OCI-LY7 (cell line): ENCODE measurements around the gene TAAR8. TPM values are rescaled to one million over a fixed set of nuclear protein-coding genes. Genes with fewer than 3 reads are reported as not detected.

Experiments
- BruUV-seq: library from RNA; stranded (reverse); fragments of 400-500 nt; replicated peaks from 2 replicates; lab custom pipeline; 2021; lab: Mats Ljungman, UMichigan
- CTCF ChIA-PET: fragments of 300-600 bp; sonication (Branson Sonifier 250); formaldehyde crosslinking; loops from one replicate; lab custom pipeline; 2022; ENCODE audit warnings: antibody characterized with exemption; ENCODE audit not compliant: unreplicated experiment; lab: Charles Lee
- POLR2A ChIA-PET: fragments of 300-600 bp; sonication (Branson Sonifier 250); formaldehyde crosslinking; loops from one replicate; lab custom pipeline; 2022; ENCODE audit warnings: antibody characterized with exemption; lab: Charles Lee
- DNase-seq: peaks from one replicate; pipeline ENCODE4 v3.0.0-alpha.2; 2015; ENCODE audit warnings: low spot score
- H2AFZ ChIP-seq: fragments of 200-600 bp; sonication (generic), shearing (Covaris generic); 2 replicates; pipeline ENCODE4 v1.6.1; 2014; ENCODE audit warnings: mild to moderate bottlenecking, antibody characterized with exemption, low read length, moderate library complexity
- H3K27ac ChIP-seq: fragments of 200-600 bp; sonication (generic); 2 replicates; pipeline ENCODE4 v1.5.1; 2014; ENCODE audit warnings: mixed run types, low read depth, mild to moderate bottlenecking, moderate library complexity, low read length, inconsistent platforms; ENCODE audit not compliant: poor library complexity, severe bottlenecking
- H3K36me3 ChIP-seq: fragments of 200-600 bp; sonication (generic); 2 replicates; pipeline ENCODE4 v1.6.1; 2014; ENCODE audit warnings: mild to moderate bottlenecking, antibody characterized with exemption, low read length, moderate library complexity, mixed read lengths; ENCODE audit not compliant: insufficient read depth
- H3K4me1 ChIP-seq: fragments of 200-600 bp; sonication (generic); 2 replicates; pipeline ENCODE4 v1.5.1; 2014; ENCODE audit warnings: mild to moderate bottlenecking, low read length; ENCODE audit not compliant: insufficient read depth, poor library complexity, severe bottlenecking
- H3K4me2 ChIP-seq: fragments of 200-600 bp; sonication (generic); 2 replicates; pipeline ENCODE4 v1.6.1; 2014; ENCODE audit warnings: mild to moderate bottlenecking, low read length
- H3K4me3 ChIP-seq: fragments of 200-600 bp; sonication (generic); 2 replicates; pipeline ENCODE4 v1.5.1; 2014; ENCODE audit warnings: mild to moderate bottlenecking, low read depth, low read length; ENCODE audit not compliant: poor library complexity, severe bottlenecking
- H3K79me2 ChIP-seq: fragments of 200-600 bp; sonication (generic); 2 replicates; pipeline ENCODE4 v1.6.1; 2016; ENCODE audit warnings: low read depth, mild to moderate bottlenecking, low read length, moderate library complexity, mixed read lengths; ENCODE audit not compliant: insufficient read depth
- H3K9me2 ChIP-seq: fragments of 200-600 bp; sonication (generic); 2 replicates; pipeline ENCODE4 v1.6.1; 2016; ENCODE audit warnings: mild to moderate bottlenecking, low read length, mixed read lengths; ENCODE audit not compliant: insufficient read depth
- H3K9me3 ChIP-seq: fragments of 200-600 bp; sonication (generic); 2 replicates; pipeline ENCODE4 v1.6.1; 2014; ENCODE audit warnings: mild to moderate bottlenecking, mixed run types, low read length, mixed read lengths
- H4K20me1 ChIP-seq: fragments of 200-600 bp; sonication (generic); 2 replicates; pipeline ENCODE4 v1.6.1; 2014; ENCODE audit warnings: mild to moderate bottlenecking, antibody characterized with exemption, low read length, moderate library complexity, mixed read lengths; ENCODE audit not compliant: insufficient read depth
- EZH2phosphoT487 ChIP-seq: fragments of 200-600 bp; sonication (generic); IDR thresholded peaks from 2 replicates; pipeline ENCODE4 v1.6.1; 2018; ENCODE audit warnings: low read depth, borderline replicate concordance, mild to moderate bottlenecking, mixed run types, antibody characterized with exemption, low read length, moderate library complexity, mixed read lengths
- intact Hi-C: fragments of 100-400 bp; cut with micrococcal nuclease; formaldehyde crosslinking; loops from one replicate; pipeline ENCODE4 v1.10.0; 2022; ENCODE audit not compliant: unreplicated experiment
- total RNA-seq, 2 experiments: library from RNA; depleted of rRNA in 1 of 2; stranded (reverse); fragments of >200 nt in 1 of 2; shearing (Covaris generic) in 1 of 2; gene quantifications; 2 replicates each; pipeline ENCODE4 v1.2.3, GENCODE V29; 2014 to 2022
- TF ChIP-seq, protein P1 (sequence below): fragments of 200-600 bp; sonication (generic); conservative IDR thresholded peaks from 2 replicates; pipeline ENCODE4 v1.5.1; 2014; ENCODE audit warnings: mild to moderate bottlenecking, antibody characterized with exemption, low read length, moderate library complexity, mixed read lengths

Gene TAAR8
- total RNA-seq, 2 experiments from 2014 or later = not detected

DNA sequence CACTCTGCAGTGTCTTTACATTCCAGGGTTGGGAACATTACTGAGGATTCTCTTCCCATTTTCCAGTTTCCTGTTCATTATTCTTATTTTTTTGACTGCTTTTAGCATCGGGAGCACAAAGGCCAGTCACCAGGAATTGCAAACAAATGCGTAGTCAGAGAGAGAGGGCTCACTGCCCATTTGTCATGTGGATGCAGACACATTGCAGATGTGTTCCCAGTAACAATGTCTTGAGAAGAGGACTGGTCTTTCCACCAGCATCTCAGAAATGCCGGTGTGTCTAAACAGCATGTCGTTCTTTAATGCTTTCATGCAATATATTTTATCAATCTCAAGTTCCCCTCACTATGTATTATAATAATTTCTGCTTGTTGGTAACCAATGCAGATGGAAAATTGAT, 16.7 kb downstream of the TAAR8 start:
- no peak for TF ChIP-seq EZH2phosphoT487
- TF ChIP-seq, protein P1, sequence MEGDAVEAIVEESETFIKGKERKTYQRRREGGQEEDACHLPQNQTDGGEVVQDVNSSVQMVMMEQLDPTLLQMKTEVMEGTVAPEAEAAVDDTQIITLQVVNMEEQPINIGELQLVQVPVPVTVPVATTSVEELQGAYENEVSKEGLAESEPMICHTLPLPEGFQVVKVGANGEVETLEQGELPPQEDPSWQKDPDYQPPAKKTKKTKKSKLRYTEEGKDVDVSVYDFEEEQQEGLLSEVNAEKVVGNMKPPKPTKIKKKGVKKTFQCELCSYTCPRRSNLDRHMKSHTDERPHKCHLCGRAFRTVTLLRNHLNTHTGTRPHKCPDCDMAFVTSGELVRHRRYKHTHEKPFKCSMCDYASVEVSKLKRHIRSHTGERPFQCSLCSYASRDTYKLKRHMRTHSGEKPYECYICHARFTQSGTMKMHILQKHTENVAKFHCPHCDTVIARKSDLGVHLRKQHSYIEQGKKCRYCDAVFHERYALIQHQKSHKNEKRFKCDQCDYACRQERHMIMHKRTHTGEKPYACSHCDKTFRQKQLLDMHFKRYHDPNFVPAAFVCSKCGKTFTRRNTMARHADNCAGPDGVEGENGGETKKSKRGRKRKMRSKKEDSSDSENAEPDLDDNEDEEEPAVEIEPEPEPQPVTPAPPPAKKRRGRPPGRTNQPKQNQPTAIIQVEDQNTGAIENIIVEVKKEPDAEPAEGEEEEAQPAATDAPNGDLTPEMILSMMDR = no peak
- H3K79me2 ChIP-seq = no peaks in the 10 kb centered on the region
- H3K9me3 ChIP-seq = no peaks in the 10 kb centered on the region
- no peaks in the 10 kb centered on the region for H3K36me3 ChIP-seq
- BruUV-seq = no TSS peak
- intact Hi-C loops = no loop called here
- H2AFZ ChIP-seq = no peak overlapping the region
- DNase-seq = no peak
- H3K9me2 ChIP-seq = no peaks in the 10 kb centered on the region
- H4K20me1 ChIP-seq = no peaks in the 10 kb centered on the region
- no peaks in the 10 kb centered on the region for H3K4me1 ChIP-seq
- POLR2A ChIA-PET = no interaction called here
- H3K27ac ChIP-seq = no peak overlapping the region
- H3K4me2 ChIP-seq = no peak overlapping the region
- H3K4me3 ChIP-seq = no peak overlapping the region
- CTCF ChIA-PET = no interaction called here

DNA sequence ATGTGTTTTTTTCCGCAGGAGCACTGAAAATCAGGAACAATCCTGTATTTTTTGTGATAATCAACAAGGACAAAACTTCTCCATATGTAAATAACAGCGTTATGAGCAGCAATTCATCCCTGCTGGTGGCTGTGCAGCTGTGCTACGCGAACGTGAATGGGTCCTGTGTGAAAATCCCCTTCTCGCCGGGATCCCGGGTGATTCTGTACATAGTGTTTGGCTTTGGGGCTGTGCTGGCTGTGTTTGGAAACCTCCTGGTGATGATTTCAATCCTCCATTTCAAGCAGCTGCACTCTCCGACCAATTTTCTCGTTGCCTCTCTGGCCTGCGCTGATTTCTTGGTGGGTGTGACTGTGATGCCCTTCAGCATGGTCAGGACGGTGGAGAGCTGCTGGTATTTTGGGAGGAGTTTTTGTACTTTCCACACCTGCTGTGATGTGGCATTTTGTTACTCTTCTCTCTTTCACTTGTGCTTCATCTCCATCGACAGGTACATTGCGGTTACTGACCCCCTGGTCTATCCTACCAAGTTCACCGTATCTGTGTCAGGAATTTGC, 17.8 kb downstream of the TAAR8 start, which contains the start of gene TAAR6:
Gene TAAR6 (plus strand): TSS at position 102 of the 557 bp plus-strand sequence. CDS start 0 bp downstream, at position 102.
- ChIA-PET CTCF (no interaction called here), POLR2A (no interaction called here)
- H3K4me1 ChIP-seq = no peaks in the 10 kb centered on the region
- H3K27ac ChIP-seq = no peak within 1 kb of the TSS
- no peak within 1 kb of the TSS for H3K4me3 ChIP-seq
- intact Hi-C loops = no loop called here
- no peaks in the 10 kb centered on the region for H3K9me3 ChIP-seq
- TF ChIP-seq, protein P1 = no peak
- no peak for TF ChIP-seq EZH2phosphoT487
- no peaks in the 10 kb centered on the region for H4K20me1 ChIP-seq
- H3K4me2 ChIP-seq = no peak within 1 kb of the TSS
- no TSS peak for BruUV-seq
- no peaks in the 10 kb centered on the region for H3K79me2 ChIP-seq
- H3K9me2 ChIP-seq = no peaks in the 10 kb centered on the region
- no peak for DNase-seq
- H3K36me3 ChIP-seq = no peaks in the 10 kb centered on the region
- H2AFZ ChIP-seq = no peak within 1 kb of the TSS

DNA sequence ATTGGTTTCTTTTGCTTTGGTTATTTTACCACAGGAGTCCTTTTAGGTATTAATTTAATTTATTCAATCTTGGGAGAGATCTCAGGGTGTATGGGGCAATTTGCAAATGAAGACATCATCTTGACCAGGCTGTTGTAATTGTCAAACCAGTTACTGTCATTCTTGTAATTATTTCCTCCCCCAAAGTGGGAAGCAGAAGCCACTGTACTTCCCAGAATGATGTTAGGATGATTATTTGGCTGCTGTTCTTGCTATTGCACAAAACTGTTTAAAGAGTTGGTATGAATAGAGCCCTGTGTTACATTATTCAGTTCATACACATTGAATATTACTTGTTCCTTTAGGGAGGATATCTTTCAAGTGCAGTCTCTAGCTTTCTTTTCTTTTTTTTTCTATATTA, 19.3 kb downstream of the TAAR8 start:
- H4K20me1 ChIP-seq = no peaks in the 10 kb centered on the region
- no peaks in the 10 kb centered on the region for H3K4me1 ChIP-seq
- H3K9me2 ChIP-seq = no peaks in the 10 kb centered on the region
- intact Hi-C loops = no loop called here
- H2AFZ ChIP-seq = no peak overlapping the region
- no peak overlapping the region for H3K4me3 ChIP-seq
- no peaks in the 10 kb centered on the region for H3K79me2 ChIP-seq
- H3K36me3 ChIP-seq = no peaks in the 10 kb centered on the region
- BruUV-seq = no TSS peak
- CTCF ChIA-PET = no interaction called here
- TF ChIP-seq, protein P1 = no peak
- no peak for TF ChIP-seq EZH2phosphoT487
- H3K4me2 ChIP-seq = no peak overlapping the region
- DNase-seq = no peak
- POLR2A ChIA-PET = interaction anchor here (0.6 to 1.2 kb wide), 2 partner anchors 10 to 31 kb away, joined by 3 to 5 read pairs; no protein-coding TSS in a partner anchor
- H3K9me3 ChIP-seq = no peaks in the 10 kb centered on the region
- no peak overlapping the region for H3K27ac ChIP-seq
